Neural cell (in vitro differentiated cells): Measurements from ENCODE around the gene ENHO. TPM values are rescaled to one million over a fixed set of nuclear protein-coding genes. Genes with fewer than 3 reads are reported as not detected.

Experiments
- H2AFZ ChIP-seq: fragments of 200-600, 300-800 bp; sonication (generic), shearing (Covaris generic); 2 replicates; pipeline ENCODE4 v1.6.0; 2014; ENCODE audit warnings: low read depth, mild to moderate bottlenecking, antibody characterized with exemption, low read length, moderate library complexity
- H3F3A ChIP-seq: fragments of 200-600 bp; shearing (Covaris generic); 2 replicates; pipeline ENCODE4 v1.6.1; 2016; ENCODE audit warnings: mild to moderate bottlenecking, moderate library complexity, mixed read lengths, antibody characterized with exemption, low read length; ENCODE audit not compliant: insufficient read depth, poor library complexity, severe bottlenecking
- H3K27ac ChIP-seq: fragments of 200-600, 300-800 bp; sonication (generic), shearing (Covaris generic); 2 replicates; pipeline ENCODE4 v1.5.1; 2014; ENCODE audit warnings: mild to moderate bottlenecking, low read length, moderate library complexity
- H3K27me3 ChIP-seq: fragments of 300-800, 200-600 bp; sonication (generic), shearing (Covaris generic); 2 replicates; pipeline ENCODE4 v1.6.0; 2014; ENCODE audit warnings: mild to moderate bottlenecking, low read depth, low read length, moderate library complexity; ENCODE audit not compliant: insufficient read depth
- H3K36me3 ChIP-seq: fragments of 300-800, 200-600 bp; sonication (generic), shearing (Covaris generic); 2 replicates; pipeline ENCODE4 v1.5.1; 2014; ENCODE audit warnings: mild to moderate bottlenecking, antibody characterized with exemption, low read length, moderate library complexity; ENCODE audit not compliant: insufficient read depth
- H3K4me2 ChIP-seq: fragments of 300-800, 200-600 bp; sonication (generic), shearing (Covaris generic); 2 replicates; pipeline ENCODE4 v1.6.0; 2014; ENCODE audit warnings: mild to moderate bottlenecking, low read length
- H3K4me3 ChIP-seq: fragments of 300-800, 200-600 bp; sonication (generic), shearing (Covaris generic); 2 replicates; pipeline ENCODE4 v1.5.1; 2014; ENCODE audit warnings: mild to moderate bottlenecking, low read length, moderate library complexity
- H3K79me2 ChIP-seq: fragments of 200-600 bp; shearing (Covaris generic); replicated peaks from 2 replicates; pipeline ENCODE4 v1.6.0; 2014; ENCODE audit warnings: mild to moderate bottlenecking, low read length, moderate library complexity; ENCODE audit not compliant: insufficient read depth
- H3K9ac ChIP-seq: fragments of 300-800, 200-600 bp; sonication (generic), shearing (Covaris generic); 2 replicates; pipeline ENCODE4 v1.6.1; 2016; ENCODE audit warnings: mild to moderate bottlenecking, low read length, mixed read lengths
- H3K9me2 ChIP-seq: fragments of 200-600 bp; shearing (Covaris generic); 2 replicates; pipeline ENCODE4 v1.6.1; 2016; ENCODE audit warnings: mild to moderate bottlenecking, low read length, mixed read lengths; ENCODE audit not compliant: insufficient read depth
- H3K9me3 ChIP-seq: fragments of 200-600, 300-800 bp; sonication (generic), shearing (Covaris generic); 2 replicates; pipeline ENCODE4 v1.6.1; 2016; ENCODE audit warnings: mild to moderate bottlenecking, mixed run types, low read length, moderate library complexity, mixed read lengths
- H4K20me1 ChIP-seq: fragments of 200-600 bp; shearing (Covaris generic); 2 replicates; pipeline ENCODE4 v1.6.1; 2016; ENCODE audit warnings: mild to moderate bottlenecking, mixed run types; ENCODE audit not compliant: insufficient read depth
- EP300 ChIP-seq: fragments of 450-650 bp; conservative IDR thresholded peaks from 2 replicates; pipeline ENCODE4 v1.6.1; 2014; ENCODE audit warnings: antibody characterized with exemption, mild to moderate bottlenecking, moderate library complexity; ENCODE audit not compliant: poor library complexity, severe bottlenecking
- EZH2 ChIP-seq: fragments of 200-600, 300-800 bp; shearing (Covaris generic), sonication (generic); IDR thresholded peaks from 2 replicates; pipeline ENCODE4 v1.6.1; 2014; ENCODE audit warnings: antibody characterized with exemption, low read length, borderline replicate concordance, mild to moderate bottlenecking; ENCODE audit not compliant: insufficient read depth, poor library complexity, severe bottlenecking
- MXI1 ChIP-seq: fragments of 450-650 bp; conservative IDR thresholded peaks from 2 replicates; pipeline ENCODE4 v1.6.1; 2014; ENCODE audit warnings: antibody characterized with exemption, mild to moderate bottlenecking; ENCODE audit not compliant: poor library complexity, severe bottlenecking
- POLR2AphosphoS5 ChIP-seq: IDR thresholded peaks from 2 replicates; pipeline ENCODE4 v1.6.1; 2012
- RAD21 ChIP-seq: fragments of 450-650 bp; conservative IDR thresholded peaks from 2 replicates; pipeline ENCODE4 v1.6.1; 2014; ENCODE audit warnings: antibody characterized with exemption, mild to moderate bottlenecking, moderate library complexity
- SMC3 ChIP-seq: fragments of 450-650 bp; conservative IDR thresholded peaks from 2 replicates; pipeline ENCODE4 v1.6.1; 2014; ENCODE audit warnings: antibody characterized with exemption, mild to moderate bottlenecking, moderate library complexity; ENCODE audit not compliant: poor library complexity
- TAF1 ChIP-seq: IDR thresholded peaks from 2 replicates; pipeline ENCODE4 v1.6.1; 2012; ENCODE audit warnings: low read depth
- polyA plus RNA-seq: library from polyadenylated mRNA; depleted of rRNA; stranded (reverse); fragments of >200 nt; gene quantifications from 2 replicates; pipeline ENCODE4 v1.2.3, GENCODE V29; 2014
- TF ChIP-seq, protein P1 (sequence below): fragments of 450-650 bp; IDR thresholded peaks from 2 replicates; pipeline ENCODE4 v1.5.1; 2014; ENCODE audit warnings: antibody characterized with exemption, mild to moderate bottlenecking, moderate library complexity; ENCODE audit not compliant: poor library complexity, severe bottlenecking
- TF ChIP-seq, protein P2 (sequence below): IDR thresholded peaks from 2 replicates; pipeline ENCODE4 v1.6.1; 2012; ENCODE audit warnings: borderline replicate concordance

ENHO gene
- polyA plus RNA-seq, 1 donor from 2014 or later, result 172 TPM

DNA sequence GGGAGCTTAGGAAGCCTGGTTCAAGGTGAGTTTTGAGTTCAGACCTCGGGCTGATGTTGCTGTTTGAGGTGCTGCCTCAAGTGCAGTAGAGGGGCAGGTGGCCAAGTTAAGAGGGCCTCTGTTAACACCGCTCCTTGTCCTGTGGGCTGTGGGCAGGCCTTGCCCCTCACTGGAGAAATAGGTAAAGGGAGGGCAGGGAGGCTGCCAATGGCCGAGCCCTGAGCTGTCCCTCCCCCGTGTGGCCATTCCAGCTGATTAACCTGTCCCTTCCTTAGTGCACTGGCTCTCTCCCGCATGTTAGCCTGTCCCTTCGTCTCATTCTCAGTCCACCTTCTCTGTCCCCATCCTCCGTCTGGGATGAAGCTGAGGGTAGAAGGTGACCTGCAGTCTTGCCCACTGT lies 45.3 kb upstream of the ENHO start:
- Histone ChIP-seq H3K27me3 (no peaks in the 10 kb centered on the region), H3F3A (no peaks in the 10 kb centered on the region), H3K4me2 (no peak overlapping the region), H4K20me1 (no peaks in the 10 kb centered on the region), H3K79me2 (peaks cover 12% of the 10 kb centered on the region), H3K27ac (no peak overlapping the region), H3K9me2 (no peaks in the 10 kb centered on the region), H3K4me3 (no peak overlapping the region), H3K36me3 (no peaks in the 10 kb centered on the region), H2AFZ (no peak overlapping the region), H3K9ac (no peak overlapping the region), H3K9me3 (no peaks in the 10 kb centered on the region)
- no peak for TF ChIP-seq TAF1
- TF ChIP-seq EZH2, result no peak
- TF ChIP-seq, protein P1, sequence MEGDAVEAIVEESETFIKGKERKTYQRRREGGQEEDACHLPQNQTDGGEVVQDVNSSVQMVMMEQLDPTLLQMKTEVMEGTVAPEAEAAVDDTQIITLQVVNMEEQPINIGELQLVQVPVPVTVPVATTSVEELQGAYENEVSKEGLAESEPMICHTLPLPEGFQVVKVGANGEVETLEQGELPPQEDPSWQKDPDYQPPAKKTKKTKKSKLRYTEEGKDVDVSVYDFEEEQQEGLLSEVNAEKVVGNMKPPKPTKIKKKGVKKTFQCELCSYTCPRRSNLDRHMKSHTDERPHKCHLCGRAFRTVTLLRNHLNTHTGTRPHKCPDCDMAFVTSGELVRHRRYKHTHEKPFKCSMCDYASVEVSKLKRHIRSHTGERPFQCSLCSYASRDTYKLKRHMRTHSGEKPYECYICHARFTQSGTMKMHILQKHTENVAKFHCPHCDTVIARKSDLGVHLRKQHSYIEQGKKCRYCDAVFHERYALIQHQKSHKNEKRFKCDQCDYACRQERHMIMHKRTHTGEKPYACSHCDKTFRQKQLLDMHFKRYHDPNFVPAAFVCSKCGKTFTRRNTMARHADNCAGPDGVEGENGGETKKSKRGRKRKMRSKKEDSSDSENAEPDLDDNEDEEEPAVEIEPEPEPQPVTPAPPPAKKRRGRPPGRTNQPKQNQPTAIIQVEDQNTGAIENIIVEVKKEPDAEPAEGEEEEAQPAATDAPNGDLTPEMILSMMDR, result no peak
- TF ChIP-seq MXI1, result no peak
- TF ChIP-seq SMC3, result no peak

DNA sequence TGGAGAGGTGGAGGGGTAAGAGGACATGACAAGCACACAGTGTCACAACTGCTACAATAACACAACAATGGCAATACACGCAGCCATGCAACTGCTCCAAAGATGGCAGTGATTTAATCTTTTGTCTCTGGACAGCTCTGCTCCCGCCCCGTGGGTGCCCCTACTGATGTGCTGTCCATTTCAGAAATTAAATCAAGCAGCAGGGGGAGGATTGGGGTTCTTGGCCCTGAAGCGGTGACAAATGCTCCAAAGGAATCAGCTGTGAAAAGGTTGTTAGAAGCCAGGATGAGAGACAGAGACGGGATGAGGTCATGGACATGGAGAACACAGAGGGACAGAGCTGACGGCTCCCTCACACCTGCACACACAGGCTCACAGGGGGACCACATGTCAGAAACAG lies 44.2 kb upstream of the ENHO start:
- H3K79me2 ChIP-seq, result peaks cover 6% of the 10 kb centered on the region
- H3K27ac ChIP-seq, result no peak overlapping the region
- H3K36me3 ChIP-seq, result peaks cover 4% of the 10 kb centered on the region
- no peaks in the 10 kb centered on the region for H3K9me3 ChIP-seq
- no peaks in the 10 kb centered on the region for H4K20me1 ChIP-seq
- H3K9ac ChIP-seq, result no peak overlapping the region
- H3K4me2 ChIP-seq, result no peak overlapping the region
- TF ChIP-seq MXI1 (no peak), TAF1 (no peak), EP300 (no peak), EZH2 (no peak), RAD21 (no peak), POLR2AphosphoS5 (no peak), SMC3 (no peak)
- TF ChIP-seq, protein P2, sequence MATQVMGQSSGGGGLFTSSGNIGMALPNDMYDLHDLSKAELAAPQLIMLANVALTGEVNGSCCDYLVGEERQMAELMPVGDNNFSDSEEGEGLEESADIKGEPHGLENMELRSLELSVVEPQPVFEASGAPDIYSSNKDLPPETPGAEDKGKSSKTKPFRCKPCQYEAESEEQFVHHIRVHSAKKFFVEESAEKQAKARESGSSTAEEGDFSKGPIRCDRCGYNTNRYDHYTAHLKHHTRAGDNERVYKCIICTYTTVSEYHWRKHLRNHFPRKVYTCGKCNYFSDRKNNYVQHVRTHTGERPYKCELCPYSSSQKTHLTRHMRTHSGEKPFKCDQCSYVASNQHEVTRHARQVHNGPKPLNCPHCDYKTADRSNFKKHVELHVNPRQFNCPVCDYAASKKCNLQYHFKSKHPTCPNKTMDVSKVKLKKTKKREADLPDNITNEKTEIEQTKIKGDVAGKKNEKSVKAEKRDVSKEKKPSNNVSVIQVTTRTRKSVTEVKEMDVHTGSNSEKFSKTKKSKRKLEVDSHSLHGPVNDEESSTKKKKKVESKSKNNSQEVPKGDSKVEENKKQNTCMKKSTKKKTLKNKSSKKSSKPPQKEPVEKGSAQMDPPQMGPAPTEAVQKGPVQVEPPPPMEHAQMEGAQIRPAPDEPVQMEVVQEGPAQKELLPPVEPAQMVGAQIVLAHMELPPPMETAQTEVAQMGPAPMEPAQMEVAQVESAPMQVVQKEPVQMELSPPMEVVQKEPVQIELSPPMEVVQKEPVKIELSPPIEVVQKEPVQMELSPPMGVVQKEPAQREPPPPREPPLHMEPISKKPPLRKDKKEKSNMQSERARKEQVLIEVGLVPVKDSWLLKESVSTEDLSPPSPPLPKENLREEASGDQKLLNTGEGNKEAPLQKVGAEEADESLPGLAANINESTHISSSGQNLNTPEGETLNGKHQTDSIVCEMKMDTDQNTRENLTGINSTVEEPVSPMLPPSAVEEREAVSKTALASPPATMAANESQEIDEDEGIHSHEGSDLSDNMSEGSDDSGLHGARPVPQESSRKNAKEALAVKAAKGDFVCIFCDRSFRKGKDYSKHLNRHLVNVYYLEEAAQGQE, result no peak
- TF ChIP-seq, protein P1, result no peak
- no peaks in the 10 kb centered on the region for H3F3A ChIP-seq
- no peak overlapping the region for H2AFZ ChIP-seq
- no peak overlapping the region for H3K4me3 ChIP-seq
- no peaks in the 10 kb centered on the region for H3K9me2 ChIP-seq
- no peaks in the 10 kb centered on the region for H3K27me3 ChIP-seq
